Upper lobe of left lung (tissue), 4 donors: ENCODE measurements around the gene DDX31.

Experiments used
- CTCF ChIP-seq, 6 experiments: fragments of 450-650 bp in 4 of 6; fragments of 200-600 bp in 2 of 6; sonication (generic) in 2 of 6; IDR thresholded peaks; one replicate each; pipeline ENCODE4 v1.5.1; 2016 to 2019; ENCODE audit warnings: antibody characterized with exemption in 6 of 6
- POLR2AphosphoS5 ChIP-seq, 2 donors: sonication (generic); formaldehyde crosslinking; IDR thresholded peaks; one replicate each; pipeline ENCODE4 v1.5.1; 2017; ENCODE audit warnings: antibody characterized with exemption in 2 of 2

DNA sequence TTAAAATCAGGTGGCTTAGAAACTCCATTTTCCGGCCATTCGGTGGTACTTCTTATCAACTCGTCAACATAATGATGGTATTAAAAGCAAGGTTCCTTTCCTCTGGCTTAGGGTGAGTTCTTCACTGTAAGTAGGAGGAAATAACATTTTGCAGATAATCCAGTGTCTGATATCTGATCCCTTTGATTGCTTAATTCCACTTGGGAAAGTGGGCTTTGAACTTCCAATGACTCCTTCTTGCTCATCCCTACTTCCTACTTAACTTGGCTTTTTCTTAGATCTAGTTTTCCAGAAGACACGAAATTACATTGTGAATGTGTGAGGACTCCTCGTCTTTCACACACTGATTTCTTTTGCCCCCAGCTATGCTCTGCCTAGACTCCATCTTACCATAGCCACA is 31.5 kb downstream of the DDX31 start:
- TF ChIP-seq CTCF (IDR thresholded peaks at IDR 0.05) (no peak), POLR2AphosphoS5 (IDR thresholded peaks at IDR 0.05) (no peak)
